Measurements from ENCODE around the gene GCGR.

GCGR gene

DNA sequence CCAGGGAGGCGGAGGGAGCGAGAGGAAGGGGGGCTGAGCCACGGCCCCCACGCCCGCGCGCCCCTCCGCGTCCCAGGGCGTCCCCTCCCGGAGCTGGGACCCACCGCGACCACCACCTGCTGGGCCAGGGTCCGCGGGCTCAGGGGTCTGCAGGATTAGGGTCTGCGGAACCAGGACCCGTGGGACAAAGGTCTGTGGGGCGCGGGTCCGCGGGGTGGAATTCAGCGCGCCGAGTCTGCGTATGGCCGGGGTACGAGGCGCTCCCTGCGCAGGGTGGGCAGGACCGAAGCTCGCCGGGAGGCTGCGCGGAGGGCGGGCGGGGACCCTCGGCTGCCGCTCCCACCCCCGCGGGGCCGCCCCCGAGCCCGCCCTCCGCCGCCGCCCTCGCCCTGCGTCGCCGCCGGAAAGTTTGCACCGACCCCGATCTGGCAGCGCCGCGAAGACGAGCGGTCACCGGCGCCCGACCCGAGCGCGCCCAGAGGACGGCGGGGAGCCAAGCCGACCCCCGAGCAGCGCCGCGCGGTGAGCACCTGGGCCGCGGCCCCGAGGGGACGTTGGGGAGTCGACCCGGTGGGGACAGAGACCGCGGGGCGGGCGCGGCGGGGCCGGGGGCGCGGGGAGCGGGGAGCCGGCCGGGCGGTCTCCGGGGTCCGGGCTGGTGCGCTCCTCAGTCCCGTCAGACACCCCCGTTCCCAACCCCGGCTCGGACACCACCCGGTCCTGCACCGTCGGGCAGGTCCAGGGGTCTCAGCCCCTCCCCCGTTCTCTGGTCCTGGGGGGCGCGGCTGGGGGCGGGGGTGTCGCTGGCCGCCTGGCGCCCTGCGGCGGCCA, at the start of gene GCGR:
Gene GCGR, plus strand, starts transcription at position 423 of the 831 bp plus-strand sequence. CDS start 4,869 bp downstream, outside the sequence.
- DNase-seq, result no peak

DNA sequence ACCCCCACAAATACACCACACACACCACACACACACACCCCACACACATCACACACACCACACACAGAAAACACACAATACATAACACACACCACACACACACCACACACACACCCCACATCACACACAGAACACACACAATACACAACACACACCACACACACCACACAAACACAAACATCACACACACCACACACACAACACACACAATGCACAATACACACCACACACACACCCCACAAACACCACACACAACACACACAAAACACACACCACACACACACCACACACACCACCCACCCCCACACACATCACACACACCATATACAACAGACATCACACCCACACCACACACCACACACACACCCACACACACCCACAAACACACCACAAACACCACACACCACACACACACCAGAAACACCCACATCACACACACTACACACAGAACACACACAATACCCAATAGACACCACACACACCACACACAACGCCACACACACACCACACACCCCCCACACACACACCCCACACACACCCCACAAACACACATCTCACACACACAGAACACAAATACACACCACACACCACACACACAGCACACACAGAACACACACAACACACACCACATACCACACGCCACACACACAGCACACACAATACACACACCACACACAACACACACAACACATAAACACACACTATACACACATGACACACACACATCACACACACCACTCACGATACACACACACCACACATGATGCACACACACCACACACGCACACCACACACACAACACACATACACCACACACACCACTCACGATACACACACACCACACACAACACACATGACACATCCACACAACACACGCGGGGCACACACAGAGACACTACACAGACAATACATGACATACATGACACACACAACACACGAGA, 11.0 kb upstream of the GCGR start:
- DNase-seq, result no peak

DNA sequence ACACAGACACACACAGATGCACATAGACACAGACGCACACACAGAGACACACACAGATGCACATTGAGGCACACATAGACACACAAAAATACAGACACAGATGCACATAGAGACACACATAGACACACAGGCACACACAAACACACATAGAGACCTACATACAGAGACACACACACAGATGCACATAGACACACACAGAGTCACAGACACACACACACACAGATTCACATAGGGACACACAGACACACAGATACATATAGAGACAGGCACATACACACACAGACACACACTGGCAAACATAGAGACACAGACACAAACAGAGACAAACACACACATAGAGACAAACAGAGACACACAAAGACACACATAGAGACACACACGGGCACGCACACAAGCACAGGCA, 9.9 kb upstream of the GCGR start:
- DNase-seq, result no peak

DNA sequence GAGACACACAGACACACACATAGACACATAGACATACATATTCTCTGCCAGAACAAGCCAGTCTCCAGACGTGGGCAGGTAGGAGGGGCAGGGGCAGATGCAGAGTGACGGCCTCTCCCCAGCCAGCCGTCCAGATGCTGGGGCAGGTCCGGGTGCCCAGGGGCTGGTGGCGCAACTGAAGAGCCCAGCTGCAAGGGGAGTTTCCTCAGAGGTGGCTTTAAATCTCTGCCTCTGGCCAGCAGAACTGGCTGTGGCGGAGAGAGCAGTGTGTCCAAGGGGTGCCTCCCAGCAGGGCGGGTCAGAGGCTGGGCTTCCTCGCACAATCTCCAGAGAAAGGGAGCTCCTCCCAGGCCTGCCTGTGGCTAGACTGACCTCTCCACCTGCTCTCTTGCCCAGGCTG, 9.4 kb upstream of the GCGR start:
- no peak for DNase-seq

DNA sequence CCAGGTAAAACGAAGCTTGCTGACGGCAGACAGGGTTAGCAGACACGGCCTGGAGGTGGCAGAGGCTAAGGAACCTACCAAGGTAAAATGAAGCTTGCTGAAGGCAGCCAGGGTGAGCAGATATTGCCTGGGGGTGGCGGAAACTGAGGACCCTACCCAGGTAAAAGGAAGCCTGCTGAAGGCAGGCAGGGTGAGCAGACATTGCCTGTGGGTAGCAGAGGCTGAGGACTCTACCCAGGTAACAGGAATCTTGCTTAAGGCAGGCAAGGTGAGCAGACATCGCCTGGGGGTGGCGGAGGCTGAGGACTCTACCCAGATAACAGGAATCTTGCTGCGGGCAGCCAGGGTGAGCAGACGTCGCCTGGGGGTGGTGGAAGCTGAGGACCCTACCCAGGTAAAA, 2.6 kb upstream of the GCGR start:
- no peak for DNase-seq

DNA sequence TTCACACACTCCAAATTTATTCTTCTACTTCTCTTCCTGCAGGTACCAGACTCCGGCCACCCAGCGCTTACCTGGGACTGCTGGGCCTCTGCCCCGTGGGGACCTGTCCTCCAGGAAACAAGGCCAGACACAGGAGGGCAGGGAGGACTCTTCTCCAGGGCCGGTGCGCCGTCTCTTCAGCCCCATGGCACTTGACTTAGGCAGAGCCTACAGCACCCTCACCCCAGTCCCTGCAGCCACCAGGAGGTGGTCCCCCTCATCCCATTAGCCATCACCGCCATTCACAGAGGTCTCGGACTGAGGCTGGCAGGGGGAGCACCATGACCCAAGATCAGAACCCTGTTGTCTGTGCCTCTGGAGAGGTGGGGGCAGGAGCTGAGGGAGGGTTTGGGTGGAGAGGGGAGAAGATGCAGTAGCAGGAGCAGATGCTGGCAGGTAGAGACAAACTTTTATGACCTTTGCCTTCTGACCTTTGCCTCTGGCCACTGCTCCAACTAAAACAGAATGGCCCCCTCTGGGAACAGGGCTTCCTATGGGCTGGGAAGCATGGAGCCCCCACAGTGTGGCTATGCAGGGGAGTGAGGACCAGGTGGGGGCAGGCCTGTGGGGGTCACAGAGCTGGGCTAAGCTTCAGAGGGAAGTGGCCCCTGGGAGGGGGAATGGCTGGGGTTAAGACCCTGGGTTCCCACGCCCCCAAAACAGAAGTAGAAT, 1.7 kb upstream of the GCGR start:
- no peak for DNase-seq

DNA sequence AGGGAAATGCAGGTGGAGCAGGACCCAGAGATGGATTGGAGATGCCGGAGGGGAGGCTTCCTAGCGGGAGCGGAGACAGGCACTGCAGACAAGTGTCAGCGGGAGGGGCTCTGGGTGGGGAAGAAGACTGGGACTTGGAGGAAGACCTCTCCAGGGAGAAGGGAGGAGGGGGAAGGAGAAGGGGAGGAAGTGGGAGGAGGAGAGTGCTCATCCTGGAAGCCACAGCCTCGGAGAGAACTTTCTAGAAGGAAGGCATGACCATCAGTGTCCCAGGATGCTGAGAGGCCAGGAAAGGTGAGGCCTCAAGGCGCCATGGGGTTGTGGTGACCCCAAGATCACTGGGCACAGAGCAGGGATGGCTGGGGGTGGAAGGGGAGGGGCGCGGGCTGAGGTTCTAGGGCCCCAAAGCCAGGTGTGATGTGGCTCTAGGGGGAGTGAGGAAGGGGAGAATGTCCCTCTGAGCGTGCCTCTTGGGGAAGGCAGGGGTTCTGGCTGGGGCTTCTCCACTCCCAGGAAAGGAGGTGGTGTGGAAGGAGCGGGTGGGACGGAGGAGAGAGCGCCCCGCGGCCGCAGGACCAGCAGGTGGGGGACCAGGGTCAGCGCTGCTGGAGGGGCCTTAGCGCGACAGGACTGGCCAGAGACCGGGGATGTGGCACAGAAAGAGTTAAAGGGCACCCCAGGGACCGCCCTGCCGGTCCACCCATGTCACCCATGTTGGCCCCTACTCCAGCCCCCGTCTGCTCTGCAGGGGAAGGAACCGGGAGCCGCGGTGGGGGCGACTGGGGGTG, 900 bp upstream of the GCGR start:
- no peak for DNase-seq

DNA sequence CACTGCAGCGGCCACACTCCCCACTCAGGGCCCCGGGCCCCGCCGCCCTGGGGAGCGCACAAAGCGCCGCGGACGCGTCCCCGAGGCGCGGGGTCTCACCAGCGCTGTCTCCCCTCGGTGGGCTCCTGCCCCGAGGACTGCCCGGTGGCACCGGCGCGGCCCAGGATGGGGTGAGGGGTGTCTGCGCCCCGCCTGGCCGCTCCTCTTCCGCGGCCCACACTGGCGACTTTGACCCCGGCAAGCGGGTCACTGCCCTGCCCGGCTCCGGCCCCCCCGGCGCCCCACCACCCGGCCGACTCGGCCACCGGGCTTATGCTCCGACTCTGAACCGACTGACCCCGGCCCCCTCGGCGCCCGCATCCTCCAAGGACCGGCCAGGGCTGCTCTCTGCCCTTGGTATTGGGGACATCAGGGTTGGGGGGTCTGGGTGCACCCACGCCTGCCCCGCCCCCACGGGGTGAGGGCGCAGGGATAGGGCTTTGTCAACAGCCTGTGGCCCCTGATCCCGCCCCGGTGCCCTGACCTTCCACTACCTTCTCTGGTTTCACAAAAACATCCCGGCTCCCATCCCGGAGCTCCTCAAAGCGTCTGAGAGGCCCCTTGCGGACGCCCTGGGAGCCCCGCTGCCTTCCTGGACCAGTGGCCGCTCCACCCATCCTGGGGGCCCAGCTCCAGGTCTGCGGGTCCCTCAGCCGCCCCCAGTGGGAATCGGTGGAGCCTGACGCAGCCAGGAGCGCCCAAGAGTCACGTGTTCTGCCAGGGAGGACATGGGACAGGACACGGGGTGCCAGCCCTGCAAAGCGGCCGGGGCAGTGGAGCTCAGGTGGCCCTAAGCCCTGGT, 829 bp downstream of the GCGR start:
- DNase-seq, result no peak

DNA sequence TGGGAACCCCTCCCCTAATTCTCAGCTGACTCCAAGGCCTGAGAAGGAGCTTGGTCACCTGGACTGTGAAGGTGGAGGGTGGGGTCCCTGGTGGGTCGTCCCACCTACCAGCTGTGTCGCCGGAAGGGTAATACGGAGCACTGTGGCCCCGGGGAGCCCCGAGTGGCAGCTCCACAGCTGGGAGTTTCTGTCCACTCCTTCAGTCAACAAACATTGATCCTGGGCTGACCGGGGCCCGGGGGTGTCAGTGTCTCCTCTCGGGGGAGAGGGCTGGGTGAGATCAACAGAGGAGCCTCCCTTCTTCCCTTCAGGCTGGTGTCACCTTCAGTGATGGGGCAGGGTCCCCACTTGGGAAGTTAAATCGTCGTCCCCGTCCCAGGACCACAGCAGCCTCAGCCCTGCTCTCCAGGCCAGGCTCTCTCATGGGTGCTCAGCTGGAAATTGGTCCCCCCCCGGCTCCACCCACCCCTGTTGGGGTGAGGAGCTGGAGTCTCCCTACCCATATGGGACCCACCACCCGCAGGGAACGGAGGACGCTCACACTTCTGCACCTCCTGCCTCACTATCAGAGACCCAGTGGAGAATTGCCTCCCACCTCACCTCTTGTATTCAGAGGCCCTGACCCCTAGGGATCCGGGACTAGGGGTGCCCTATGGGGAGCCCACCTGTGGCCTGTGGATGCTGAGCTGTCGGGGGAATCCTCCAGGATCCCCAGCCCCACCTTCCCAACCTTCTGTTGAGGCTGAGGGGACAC, 1.9 kb downstream of the GCGR start:
- DNase-seq, result no peak

DNA sequence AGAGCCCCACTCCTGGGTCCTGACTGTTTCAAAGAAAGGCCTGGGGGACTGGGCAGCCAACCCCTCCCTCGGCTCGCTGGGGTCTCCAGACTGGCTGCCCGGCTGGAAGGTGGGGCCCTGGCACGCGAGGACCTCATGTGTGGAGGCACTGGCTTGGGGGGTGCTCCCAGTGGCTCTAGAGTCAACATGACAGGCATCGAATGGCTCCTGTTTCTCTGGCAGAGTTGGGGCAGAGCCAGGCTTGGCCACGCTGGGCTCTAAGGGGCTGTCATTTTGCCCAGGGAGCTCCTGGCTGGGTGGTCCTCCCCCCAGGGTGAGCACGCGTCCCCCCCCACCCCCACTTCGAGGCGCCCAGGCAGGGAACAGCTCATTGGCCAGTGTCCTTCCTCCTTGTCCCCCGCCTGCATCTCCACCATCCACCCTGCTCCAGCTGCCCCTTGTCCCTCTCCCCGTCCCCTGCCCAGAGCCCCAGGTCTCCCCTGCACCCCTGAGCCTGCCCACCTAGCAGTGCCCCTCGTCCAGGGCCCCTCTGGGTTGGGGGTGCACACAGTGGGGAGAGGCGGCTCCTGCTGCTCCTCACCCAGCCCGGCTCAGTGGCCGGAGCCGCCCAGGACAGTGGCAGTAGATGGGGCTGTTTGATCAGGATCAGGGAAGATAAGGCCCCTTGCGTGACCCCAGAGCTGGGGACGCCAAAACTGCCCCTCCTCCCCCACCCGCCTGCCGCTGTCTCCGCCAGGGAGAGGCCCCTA, 2.7 kb downstream of the GCGR start:
- no peak for DNase-seq

DNA sequence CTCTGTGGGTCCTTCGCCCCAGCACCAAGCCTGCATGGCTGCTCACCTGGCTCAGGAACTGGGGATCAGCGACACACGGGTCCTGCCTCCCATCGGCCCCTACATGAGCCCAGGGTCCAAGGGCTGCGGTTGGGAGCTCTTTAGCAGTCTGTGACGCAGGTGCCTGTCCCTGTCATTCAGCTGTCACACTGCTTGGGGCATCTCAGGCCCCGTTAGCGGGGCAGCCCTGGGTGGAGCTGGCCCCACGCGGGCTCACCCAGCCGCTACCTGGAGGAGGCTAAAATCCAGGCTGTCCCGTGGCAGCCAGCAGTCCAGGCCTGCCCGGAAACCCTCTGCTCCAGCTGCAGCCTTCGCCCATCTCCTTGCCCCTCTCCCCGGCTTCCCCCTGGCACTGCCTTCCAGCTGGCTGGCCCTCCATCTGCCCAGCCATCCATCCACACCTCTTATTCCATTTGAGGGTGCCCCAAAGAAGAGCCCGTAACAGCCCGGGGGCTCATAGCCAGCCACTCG, 3.3 kb downstream of the GCGR start:
- no peak for DNase-seq

DNA sequence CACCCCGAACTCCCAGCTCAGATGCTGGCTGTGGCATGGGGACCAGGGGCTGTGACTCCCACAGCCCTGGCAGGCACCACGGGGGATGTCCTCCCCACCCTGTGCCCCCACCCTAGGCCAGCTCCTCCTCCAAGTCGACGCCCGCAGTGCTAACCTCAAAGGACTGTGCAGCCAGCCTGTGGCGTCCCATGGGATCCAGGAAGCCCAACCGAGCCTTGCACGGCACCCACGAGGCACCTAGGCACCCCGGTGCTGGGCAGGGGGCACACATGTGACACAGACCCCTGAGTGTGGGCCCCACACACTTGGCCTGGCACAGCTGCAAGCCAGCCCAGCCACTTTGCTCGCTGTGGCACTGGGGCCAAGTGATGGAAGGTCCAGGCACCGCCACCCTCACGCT, 3.9 kb downstream of the GCGR start:
- no peak for DNase-seq

DNA sequence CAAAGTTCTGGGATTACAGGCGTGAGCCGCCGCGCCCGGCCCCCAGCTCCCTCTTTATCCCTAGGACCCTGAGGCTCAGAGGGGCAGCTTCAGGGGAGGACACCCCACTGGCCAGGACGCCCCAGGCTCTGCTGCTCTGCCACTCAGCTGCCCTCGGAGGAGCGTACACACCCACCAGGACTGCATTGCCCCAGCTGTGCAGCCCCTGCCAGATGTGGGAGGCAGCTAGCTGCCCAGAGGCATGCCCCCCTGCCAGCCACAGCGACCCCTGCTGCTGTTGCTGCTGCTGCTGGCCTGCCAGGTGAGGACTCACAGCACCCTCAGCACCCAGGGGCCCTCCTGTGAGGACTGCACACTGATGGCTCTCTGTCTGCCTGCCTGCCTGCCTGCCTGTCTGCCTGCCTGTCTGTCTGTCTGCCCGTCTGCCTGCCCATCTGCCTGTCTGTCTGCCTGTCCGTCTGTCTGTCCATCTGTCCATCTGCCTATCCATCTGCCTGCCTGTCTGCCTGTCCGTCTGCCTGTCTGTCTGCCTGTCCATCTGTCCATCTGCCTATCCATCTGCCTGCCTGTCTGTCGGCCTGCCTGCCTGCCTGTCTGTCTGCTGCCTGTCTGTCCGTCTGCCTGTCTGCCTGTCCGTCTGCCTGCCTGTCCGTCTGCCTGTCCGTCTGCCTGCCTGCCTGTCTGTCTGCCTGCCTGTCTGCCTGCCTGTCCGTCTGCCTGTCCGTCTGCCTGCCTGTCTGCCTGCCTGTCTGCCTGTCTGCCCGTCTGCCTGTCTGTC, 5.0 kb downstream of the GCGR start:
- no peak for DNase-seq

DNA sequence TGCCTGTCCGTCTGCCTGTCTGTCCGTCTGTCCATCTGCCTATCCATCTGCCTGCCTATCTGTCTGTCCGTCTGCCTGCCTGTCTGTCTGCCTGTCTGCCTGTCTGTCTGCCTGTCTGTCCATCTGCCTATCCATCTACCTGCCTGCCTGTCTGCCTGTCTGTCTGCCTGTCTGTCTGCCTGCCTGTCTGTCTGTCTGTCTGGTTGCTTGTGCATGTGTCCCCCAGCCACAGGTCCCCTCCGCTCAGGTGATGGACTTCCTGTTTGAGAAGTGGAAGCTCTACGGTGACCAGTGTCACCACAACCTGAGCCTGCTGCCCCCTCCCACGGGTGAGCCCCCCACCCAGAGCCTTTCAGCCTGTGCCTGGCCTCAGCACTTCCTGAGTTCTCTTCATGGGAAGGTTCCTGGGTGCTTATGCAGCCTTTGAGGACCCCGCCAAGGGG, 5.6 kb downstream of the GCGR start:
- DNase-seq, result no peak

DNA sequence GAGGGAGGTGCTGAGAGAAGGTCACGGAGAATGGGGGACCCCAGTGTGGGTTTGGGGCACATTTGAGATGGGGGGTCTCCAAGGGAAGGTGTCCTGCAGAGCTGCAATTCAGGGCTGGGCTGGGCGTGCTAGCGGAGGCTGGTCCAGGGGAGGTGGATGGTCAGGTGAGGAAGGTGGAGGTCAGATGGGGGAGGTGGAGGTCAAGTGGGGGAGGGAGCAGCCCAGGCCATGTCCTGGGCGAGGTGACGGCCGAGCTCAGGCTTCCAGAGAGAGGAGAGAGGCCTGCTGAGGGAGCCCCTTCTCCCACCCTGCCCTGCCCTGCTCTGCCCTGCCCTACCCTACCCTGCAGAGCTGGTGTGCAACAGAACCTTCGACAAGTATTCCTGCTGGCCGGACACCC, 6.5 kb downstream of the GCGR start:
- no peak for DNase-seq

DNA sequence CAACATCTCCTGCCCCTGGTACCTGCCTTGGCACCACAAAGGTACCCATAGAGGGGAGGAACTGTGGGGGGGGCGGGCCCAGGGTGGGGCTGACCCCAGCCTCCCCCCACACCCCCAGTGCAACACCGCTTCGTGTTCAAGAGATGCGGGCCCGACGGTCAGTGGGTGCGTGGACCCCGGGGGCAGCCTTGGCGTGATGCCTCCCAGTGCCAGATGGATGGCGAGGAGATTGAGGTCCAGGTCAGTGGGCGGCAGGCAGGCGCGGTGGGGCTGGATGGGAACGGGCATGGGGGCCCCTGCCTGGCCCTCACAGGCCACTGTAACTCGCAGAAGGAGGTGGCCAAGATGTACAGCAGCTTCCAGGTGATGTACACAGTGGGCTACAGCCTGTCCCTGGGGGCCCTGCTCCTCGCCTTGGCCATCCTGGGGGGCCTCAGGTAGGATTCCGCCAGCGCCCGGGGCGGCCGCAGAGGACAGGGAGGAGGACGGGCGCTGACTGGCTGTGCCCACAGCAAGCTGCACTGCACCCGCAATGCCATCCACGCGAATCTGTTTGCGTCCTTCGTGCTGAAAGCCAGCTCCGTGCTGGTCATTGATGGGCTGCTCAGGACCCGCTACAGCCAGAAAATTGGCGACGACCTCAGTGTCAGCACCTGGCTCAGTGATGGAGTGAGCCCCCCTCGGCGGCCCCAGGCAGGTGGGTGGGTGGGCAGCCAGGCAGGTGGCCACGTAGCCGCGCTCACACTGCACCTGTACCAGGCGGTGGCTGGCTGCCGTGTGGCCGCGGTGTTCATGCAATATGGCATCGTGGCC, 7.1 kb downstream of the GCGR start:
- DNase-seq, result no peak

DNA sequence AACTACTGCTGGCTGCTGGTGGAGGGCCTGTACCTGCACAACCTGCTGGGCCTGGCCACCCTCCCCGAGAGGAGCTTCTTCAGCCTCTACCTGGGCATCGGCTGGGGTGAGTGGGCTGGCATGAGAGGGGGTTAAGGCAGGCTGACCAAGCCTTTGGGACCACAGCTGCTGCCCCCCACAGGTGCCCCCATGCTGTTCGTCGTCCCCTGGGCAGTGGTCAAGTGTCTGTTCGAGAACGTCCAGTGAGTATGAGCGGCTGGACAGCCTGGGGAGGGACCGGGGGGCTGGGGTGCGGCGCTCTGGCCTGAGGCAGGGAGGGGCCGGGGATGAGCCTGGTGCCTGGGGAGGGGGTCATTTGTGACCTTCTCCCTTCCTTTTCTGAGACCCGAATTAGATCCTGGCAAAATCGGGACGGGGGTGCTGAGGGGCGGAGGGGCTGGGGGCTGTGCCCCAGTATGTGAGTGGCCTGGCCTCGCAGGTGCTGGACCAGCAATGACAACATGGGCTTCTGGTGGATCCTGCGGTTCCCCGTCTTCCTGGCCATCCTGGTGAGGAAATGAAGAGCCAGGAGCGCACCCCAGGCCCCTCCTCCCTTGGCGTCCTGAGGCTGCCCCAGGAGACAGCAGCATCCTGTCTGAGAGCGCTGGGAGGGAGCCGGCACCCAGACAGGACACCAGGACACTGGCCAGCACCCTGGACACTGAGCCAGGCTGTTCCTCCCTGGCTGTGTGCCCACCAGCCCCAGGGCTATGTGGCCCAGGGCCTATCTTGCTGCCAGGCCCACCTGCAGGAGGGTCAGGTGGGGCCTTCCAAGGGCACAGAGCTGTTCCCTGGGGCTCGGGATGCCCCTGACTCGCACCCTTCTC, 8.0 kb downstream of the GCGR start:
- DNase-seq, result no peak

Measured in NCI-H2081 treated with DMSO at 0.1 percent for 48 hours (cell line).